GM12878 (cell line): ENCODE data around the gene MEF2C.
"Not testable (repeated sequence)": the region's sequence is repeated elsewhere in the genome, so short reads cannot be mapped to it uniquely, and the experiment has no call there.

Source experiments
- BACH1 ChIP-seq: fragments of 450-650 bp; IDR thresholded peaks from 2 replicates; pipeline ENCODE4 v1.6.1; 2017; ENCODE audit warnings: mild to moderate bottlenecking, borderline replicate concordance
- EP300 ChIP-seq, 2 experiments: fragments of 150-350 bp in 1 of 2; IDR thresholded peaks; 2 replicates each; pipeline ENCODE4 v1.6.1; 2011 to 2012; ENCODE audit warnings: low read depth in 2 of 2, low read length in 2 of 2, borderline replicate concordance in 1 of 2, improper control_type of control experiment in 1 of 2, inconsistent platforms in 1 of 2; ENCODE audit not compliant: control insufficient read depth in 1 of 2
- EZH2 ChIP-seq: IDR thresholded peaks from 2 replicates; pipeline ENCODE4 v1.6.1; 2012; ENCODE audit warnings: low read depth, mild to moderate bottlenecking, control low read depth, inconsistent platforms, low read length, borderline replicate concordance; ENCODE audit not compliant: control insufficient read depth
- HDAC2 ChIP-seq: fragments of 200-600 bp; sonication (generic); IDR thresholded peaks from 2 replicates; pipeline ENCODE4 v1.6.1; 2017
- NFYB ChIP-seq: IDR thresholded peaks from 2 replicates; pipeline ENCODE4 v1.6.1; 2011; ENCODE audit warnings: low read depth, mild to moderate bottlenecking, low read length, improper control_type of control experiment, moderate library complexity; ENCODE audit not compliant: insufficient read depth
- SREBF1 ChIP-seq: IDR thresholded peaks from 2 replicates; pipeline ENCODE4 v1.6.1; 2012; ENCODE audit warnings: mild to moderate bottlenecking, low read length
- SUZ12 ChIP-seq: fragments of 200-600 bp; sonication (generic); IDR thresholded peaks from one replicate; pipeline ENCODE4 v1.6.1; 2018; ENCODE audit warnings: antibody characterized with exemption, mild to moderate bottlenecking; ENCODE audit not compliant: unreplicated experiment
- TF ChIP-seq, protein P1 (sequence below), 3 experiments: IDR thresholded peaks in 2 of 3; conservative IDR thresholded peaks in 1 of 3; 2 replicates each; pipeline ENCODE4 v1.5.1; 2011; ENCODE audit warnings: low read depth in 3 of 3, low read length in 3 of 3, mild to moderate bottlenecking in 3 of 3, control low read depth in 2 of 3, moderate library complexity in 2 of 3, inconsistent platforms in 1 of 3, mixed read lengths in 1 of 3; ENCODE audit not compliant: control insufficient read depth in 2 of 3, insufficient read depth in 1 of 3; ENCODE audit errors: extremely low read depth in 1 of 3
- TF ChIP-seq, protein P2 (sequence below): IDR thresholded peaks from 2 replicates; pipeline ENCODE4 v1.6.1; 2012; ENCODE audit warnings: mild to moderate bottlenecking, low read depth, low read length

DNA sequence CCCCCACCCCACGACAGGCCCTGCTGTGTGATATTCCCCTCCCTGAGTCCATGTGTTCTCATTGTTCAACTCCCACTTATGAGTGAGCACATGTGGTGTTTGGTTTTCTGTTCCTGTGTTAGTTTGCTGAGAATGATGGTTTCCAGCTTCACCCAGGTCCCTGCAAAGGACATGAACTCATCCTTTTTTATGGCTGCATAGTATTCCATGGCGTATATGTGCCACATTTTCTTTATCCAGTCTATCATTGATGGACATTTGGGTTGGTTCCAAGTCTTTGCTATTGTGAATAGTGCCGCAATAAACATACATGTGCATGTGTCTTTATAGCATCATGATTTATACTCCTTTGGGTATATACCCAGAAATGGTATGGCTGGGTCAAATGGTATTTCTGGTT is 89.2 kb downstream of the MEF2C start:
- TF ChIP-seq SUZ12; NFYB; EZH2; EP300 (IDR thresholded peaks at IDR 0.05; ENCODE audit: borderline replicate concordance in 1 of 2, control insufficient read depth in 1 of 2, low read depth in 2 of 2, low read length in 2 of 2); SREBF1; BACH1; HDAC2: not testable (repeated sequence)
- TF ChIP-seq, protein P1, sequence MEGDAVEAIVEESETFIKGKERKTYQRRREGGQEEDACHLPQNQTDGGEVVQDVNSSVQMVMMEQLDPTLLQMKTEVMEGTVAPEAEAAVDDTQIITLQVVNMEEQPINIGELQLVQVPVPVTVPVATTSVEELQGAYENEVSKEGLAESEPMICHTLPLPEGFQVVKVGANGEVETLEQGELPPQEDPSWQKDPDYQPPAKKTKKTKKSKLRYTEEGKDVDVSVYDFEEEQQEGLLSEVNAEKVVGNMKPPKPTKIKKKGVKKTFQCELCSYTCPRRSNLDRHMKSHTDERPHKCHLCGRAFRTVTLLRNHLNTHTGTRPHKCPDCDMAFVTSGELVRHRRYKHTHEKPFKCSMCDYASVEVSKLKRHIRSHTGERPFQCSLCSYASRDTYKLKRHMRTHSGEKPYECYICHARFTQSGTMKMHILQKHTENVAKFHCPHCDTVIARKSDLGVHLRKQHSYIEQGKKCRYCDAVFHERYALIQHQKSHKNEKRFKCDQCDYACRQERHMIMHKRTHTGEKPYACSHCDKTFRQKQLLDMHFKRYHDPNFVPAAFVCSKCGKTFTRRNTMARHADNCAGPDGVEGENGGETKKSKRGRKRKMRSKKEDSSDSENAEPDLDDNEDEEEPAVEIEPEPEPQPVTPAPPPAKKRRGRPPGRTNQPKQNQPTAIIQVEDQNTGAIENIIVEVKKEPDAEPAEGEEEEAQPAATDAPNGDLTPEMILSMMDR (IDR thresholded peaks at IDR 0.05 in 2 of 3, conservative IDR thresholded peaks at IDR 0.05 in 1 of 3; ENCODE audit: control insufficient read depth in 2 of 3, extremely low read depth in 1 of 3, insufficient read depth in 1 of 3, low read depth in 3 of 3, low read length in 3 of 3): not testable (repeated sequence)
- TF ChIP-seq, protein P2, sequence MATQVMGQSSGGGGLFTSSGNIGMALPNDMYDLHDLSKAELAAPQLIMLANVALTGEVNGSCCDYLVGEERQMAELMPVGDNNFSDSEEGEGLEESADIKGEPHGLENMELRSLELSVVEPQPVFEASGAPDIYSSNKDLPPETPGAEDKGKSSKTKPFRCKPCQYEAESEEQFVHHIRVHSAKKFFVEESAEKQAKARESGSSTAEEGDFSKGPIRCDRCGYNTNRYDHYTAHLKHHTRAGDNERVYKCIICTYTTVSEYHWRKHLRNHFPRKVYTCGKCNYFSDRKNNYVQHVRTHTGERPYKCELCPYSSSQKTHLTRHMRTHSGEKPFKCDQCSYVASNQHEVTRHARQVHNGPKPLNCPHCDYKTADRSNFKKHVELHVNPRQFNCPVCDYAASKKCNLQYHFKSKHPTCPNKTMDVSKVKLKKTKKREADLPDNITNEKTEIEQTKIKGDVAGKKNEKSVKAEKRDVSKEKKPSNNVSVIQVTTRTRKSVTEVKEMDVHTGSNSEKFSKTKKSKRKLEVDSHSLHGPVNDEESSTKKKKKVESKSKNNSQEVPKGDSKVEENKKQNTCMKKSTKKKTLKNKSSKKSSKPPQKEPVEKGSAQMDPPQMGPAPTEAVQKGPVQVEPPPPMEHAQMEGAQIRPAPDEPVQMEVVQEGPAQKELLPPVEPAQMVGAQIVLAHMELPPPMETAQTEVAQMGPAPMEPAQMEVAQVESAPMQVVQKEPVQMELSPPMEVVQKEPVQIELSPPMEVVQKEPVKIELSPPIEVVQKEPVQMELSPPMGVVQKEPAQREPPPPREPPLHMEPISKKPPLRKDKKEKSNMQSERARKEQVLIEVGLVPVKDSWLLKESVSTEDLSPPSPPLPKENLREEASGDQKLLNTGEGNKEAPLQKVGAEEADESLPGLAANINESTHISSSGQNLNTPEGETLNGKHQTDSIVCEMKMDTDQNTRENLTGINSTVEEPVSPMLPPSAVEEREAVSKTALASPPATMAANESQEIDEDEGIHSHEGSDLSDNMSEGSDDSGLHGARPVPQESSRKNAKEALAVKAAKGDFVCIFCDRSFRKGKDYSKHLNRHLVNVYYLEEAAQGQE: not testable (repeated sequence)
